ENCODE measurements around the gene LRRC63. TPM values are rescaled to one million over a fixed set of nuclear protein-coding genes. Genes with fewer than 3 reads are reported as not detected.

Gene LRRC63
- total and polyA plus RNA-seq, 9 of the 15 experiments (the other 6 are each of a cell fraction or from before 2014, with no cell fraction given), result 0.07 to 0.41 (median 0.24) TPM; not detected in 1

DNA sequence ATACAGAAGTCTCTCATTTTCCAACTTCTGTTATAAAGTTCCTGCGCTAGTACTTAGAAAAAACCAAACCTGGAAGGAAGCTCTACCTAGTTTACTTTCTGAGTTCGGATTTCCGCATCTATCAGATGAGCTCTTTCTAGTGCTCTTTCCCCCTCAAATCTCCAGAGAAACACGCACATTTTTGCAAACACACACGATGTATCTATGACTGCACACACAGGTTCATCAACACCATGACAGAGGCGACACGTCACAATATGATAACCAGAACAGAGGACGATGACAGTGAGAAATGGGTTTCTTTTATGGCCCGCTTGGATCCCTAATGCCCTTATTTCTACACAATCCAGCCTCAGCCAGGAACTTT, 629 bp upstream of the LRRC63 start (continued):
- TF ChIP-seq, protein P1, sequence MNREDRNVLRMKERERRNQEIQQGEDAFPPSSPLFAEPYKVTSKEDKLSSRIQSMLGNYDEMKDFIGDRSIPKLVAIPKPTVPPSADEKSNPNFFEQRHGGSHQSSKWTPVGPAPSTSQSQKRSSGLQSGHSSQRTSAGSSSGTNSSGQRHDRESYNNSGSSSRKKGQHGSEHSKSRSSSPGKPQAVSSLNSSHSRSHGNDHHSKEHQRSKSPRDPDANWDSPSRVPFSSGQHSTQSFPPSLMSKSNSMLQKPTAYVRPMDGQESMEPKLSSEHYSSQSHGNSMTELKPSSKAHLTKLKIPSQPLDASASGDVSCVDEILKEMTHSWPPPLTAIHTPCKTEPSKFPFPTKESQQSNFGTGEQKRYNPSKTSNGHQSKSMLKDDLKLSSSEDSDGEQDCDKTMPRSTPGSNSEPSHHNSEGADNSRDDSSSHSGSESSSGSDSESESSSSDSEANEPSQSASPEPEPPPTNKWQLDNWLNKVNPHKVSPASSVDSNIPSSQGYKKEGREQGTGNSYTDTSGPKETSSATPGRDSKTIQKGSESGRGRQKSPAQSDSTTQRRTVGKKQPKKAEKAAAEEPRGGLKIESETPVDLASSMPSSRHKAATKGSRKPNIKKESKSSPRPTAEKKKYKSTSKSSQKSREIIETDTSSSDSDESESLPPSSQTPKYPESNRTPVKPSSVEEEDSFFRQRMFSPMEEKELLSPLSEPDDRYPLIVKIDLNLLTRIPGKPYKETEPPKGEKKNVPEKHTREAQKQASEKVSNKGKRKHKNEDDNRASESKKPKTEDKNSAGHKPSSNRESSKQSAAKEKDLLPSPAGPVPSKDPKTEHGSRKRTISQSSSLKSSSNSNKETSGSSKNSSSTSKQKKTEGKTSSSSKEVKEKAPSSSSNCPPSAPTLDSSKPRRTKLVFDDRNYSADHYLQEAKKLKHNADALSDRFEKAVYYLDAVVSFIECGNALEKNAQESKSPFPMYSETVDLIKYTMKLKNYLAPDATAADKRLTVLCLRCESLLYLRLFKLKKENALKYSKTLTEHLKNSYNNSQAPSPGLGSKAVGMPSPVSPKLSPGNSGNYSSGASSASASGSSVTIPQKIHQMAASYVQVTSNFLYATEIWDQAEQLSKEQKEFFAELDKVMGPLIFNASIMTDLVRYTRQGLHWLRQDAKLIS (CRISPR knock-in tag; IDR thresholded peaks at IDR 0.05), result no peak
- TF ChIP-seq, protein P2, sequence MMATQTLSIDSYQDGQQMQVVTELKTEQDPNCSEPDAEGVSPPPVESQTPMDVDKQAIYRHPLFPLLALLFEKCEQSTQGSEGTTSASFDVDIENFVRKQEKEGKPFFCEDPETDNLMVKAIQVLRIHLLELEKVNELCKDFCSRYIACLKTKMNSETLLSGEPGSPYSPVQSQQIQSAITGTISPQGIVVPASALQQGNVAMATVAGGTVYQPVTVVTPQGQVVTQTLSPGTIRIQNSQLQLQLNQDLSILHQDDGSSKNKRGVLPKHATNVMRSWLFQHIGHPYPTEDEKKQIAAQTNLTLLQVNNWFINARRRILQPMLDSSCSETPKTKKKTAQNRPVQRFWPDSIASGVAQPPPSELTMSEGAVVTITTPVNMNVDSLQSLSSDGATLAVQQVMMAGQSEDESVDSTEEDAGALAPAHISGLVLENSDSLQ (IDR thresholded peaks at IDR 0.05), result peak; percentile 92
- TF ChIP-seq ZNF57 (CRISPR knock-in tag; IDR thresholded peaks at IDR 0.05) (no peak), ZNF584 (CRISPR knock-in tag; IDR thresholded peaks at IDR 0.05; ENCODE audit: low read depth) (no peak), DPF2 (IDR thresholded peaks at IDR 0.05) (peak; percentile 75), TEAD1 (CRISPR knock-in tag; IDR thresholded peaks at IDR 0.05) (no peak), HDAC2 (IDR thresholded peaks at IDR 0.05) (no peak), SAP30 (IDR thresholded peaks at IDR 0.05; ENCODE audit: borderline replicate concordance, insufficient read depth, low read depth, low read length, poor library complexity, severe bottlenecking) (no peak), TAL1 (IDR thresholded peaks at IDR 0.05) (peak; percentile 79)
- TF ChIP-seq, protein P3, sequence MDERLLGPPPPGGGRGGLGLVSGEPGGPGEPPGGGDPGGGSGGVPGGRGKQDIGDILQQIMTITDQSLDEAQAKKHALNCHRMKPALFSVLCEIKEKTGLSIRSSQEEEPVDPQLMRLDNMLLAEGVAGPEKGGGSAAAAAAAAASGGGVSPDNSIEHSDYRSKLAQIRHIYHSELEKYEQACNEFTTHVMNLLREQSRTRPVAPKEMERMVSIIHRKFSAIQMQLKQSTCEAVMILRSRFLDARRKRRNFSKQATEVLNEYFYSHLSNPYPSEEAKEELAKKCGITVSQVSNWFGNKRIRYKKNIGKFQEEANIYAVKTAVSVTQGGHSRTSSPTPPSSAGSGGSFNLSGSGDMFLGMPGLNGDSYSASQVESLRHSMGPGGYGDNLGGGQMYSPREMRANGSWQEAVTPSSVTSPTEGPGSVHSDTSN (CRISPR knock-in tag; IDR thresholded peaks at IDR 0.05; ENCODE audit: low read depth), result no peak
- TF ChIP-seq, protein P3 (tag; conservative IDR thresholded peaks at IDR 0.05; ENCODE audit: low read depth), result peak; percentile 91
- TF ChIP-seq, protein P4, sequence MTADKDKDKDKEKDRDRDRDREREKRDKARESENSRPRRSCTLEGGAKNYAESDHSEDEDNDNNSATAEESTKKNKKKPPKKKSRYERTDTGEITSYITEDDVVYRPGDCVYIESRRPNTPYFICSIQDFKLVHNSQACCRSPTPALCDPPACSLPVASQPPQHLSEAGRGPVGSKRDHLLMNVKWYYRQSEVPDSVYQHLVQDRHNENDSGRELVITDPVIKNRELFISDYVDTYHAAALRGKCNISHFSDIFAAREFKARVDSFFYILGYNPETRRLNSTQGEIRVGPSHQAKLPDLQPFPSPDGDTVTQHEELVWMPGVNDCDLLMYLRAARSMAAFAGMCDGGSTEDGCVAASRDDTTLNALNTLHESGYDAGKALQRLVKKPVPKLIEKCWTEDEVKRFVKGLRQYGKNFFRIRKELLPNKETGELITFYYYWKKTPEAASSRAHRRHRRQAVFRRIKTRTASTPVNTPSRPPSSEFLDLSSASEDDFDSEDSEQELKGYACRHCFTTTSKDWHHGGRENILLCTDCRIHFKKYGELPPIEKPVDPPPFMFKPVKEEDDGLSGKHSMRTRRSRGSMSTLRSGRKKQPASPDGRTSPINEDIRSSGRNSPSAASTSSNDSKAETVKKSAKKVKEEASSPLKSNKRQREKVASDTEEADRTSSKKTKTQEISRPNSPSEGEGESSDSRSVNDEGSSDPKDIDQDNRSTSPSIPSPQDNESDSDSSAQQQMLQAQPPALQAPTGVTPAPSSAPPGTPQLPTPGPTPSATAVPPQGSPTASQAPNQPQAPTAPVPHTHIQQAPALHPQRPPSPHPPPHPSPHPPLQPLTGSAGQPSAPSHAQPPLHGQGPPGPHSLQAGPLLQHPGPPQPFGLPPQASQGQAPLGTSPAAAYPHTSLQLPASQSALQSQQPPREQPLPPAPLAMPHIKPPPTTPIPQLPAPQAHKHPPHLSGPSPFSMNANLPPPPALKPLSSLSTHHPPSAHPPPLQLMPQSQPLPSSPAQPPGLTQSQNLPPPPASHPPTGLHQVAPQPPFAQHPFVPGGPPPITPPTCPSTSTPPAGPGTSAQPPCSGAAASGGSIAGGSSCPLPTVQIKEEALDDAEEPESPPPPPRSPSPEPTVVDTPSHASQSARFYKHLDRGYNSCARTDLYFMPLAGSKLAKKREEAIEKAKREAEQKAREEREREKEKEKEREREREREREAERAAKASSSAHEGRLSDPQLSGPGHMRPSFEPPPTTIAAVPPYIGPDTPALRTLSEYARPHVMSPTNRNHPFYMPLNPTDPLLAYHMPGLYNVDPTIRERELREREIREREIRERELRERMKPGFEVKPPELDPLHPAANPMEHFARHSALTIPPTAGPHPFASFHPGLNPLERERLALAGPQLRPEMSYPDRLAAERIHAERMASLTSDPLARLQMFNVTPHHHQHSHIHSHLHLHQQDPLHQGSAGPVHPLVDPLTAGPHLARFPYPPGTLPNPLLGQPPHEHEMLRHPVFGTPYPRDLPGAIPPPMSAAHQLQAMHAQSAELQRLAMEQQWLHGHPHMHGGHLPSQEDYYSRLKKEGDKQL (CRISPR knock-in tag; IDR thresholded peaks at IDR 0.05; ENCODE audit: borderline replicate concordance), result no peak
- TF ChIP-seq, protein P5, sequence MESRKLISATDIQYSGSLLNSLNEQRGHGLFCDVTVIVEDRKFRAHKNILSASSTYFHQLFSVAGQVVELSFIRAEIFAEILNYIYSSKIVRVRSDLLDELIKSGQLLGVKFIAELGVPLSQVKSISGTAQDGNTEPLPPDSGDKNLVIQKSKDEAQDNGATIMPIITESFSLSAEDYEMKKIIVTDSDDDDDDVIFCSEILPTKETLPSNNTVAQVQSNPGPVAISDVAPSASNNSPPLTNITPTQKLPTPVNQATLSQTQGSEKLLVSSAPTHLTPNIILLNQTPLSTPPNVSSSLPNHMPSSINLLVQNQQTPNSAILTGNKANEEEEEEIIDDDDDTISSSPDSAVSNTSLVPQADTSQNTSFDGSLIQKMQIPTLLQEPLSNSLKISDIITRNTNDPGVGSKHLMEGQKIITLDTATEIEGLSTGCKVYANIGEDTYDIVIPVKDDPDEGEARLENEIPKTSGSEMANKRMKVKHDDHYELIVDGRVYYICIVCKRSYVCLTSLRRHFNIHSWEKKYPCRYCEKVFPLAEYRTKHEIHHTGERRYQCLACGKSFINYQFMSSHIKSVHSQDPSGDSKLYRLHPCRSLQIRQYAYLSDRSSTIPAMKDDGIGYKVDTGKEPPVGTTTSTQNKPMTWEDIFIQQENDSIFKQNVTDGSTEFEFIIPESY (CRISPR knock-in tag; IDR thresholded peaks at IDR 0.05), result no peak

Data from K562 (cell line).